ENCODE data around the gene NUAK1. TPM values are rescaled to one million over a fixed set of nuclear protein-coding genes. Genes with fewer than 3 reads are reported as not detected.

The NUAK1 gene
- total and polyA plus RNA-seq, 2 donors: 7.0 to 18.7 TPM

- H3K4me3 ChIP-seq (ENCODE audit: low read depth, low read length): no peak overlapping the region
- no peak overlapping the region for H3K27ac ChIP-seq (ENCODE audit: low read depth)
- 72% methylated on average over 4 of the region's 4 CpGs for WGBS
- H3K36me3 ChIP-seq (ENCODE audit: insufficient read depth): no peaks in the 10 kb centered on the region
- no peak for DNase-seq (ENCODE audit: extremely low spot score)
- H3K4me1 ChIP-seq (ENCODE audit: insufficient read depth): no peaks in the 10 kb centered on the region
Observed at GRCh38 chr12:106058256-106059182, 80.2 kb downstream of the NUAK1 start.

GRCh38 chr12:106054049-106054448, 84.7 kb downstream of the NUAK1 start:
- H3K36me3 ChIP-seq (ENCODE audit: insufficient read depth): no peaks in the 10 kb centered on the region
- H3K27ac ChIP-seq (ENCODE audit: low read depth): no peak overlapping the region
- no peaks in the 10 kb centered on the region for H3K4me1 ChIP-seq (ENCODE audit: insufficient read depth)
- no peak overlapping the region for H3K4me3 ChIP-seq (ENCODE audit: low read depth, low read length)
- no peak for DNase-seq (ENCODE audit: extremely low spot score)

GRCh38 chr12:106051853-106052531, 86.8 kb downstream of the NUAK1 start:
- no peak for DNase-seq (ENCODE audit: extremely low spot score)
- no peaks in the 10 kb centered on the region for H3K36me3 ChIP-seq (ENCODE audit: insufficient read depth)
- H3K4me1 ChIP-seq (ENCODE audit: insufficient read depth): no peaks in the 10 kb centered on the region
- 73% methylated on average over 6 of the region's 6 CpGs for WGBS
- H3K27ac ChIP-seq (ENCODE audit: low read depth): no peak overlapping the region
- no peak overlapping the region for H3K4me3 ChIP-seq (ENCODE audit: low read depth, low read length)

- WGBS: 93% methylated on average over 5 of the region's 5 CpGs
- H3K4me1 ChIP-seq (ENCODE audit: insufficient read depth): no peaks in the 10 kb centered on the region
- no peak overlapping the region for H3K4me3 ChIP-seq (ENCODE audit: low read depth, low read length)
- no peaks in the 10 kb centered on the region for H3K36me3 ChIP-seq (ENCODE audit: insufficient read depth)
- no peak overlapping the region for H3K27ac ChIP-seq (ENCODE audit: low read depth)
- DNase-seq (ENCODE audit: extremely low spot score): no peak
Observed at GRCh38 chr12:106049546-106049945, 89.2 kb downstream of the NUAK1 start.

- no peaks in the 10 kb centered on the region for H3K36me3 ChIP-seq (ENCODE audit: insufficient read depth)
- WGBS: 93% methylated on average over 9 of the region's 9 CpGs
- DNase-seq (ENCODE audit: extremely low spot score): no peak
- H3K4me3 ChIP-seq (ENCODE audit: low read depth, low read length): no peak overlapping the region
- H3K4me1 ChIP-seq (ENCODE audit: insufficient read depth): no peaks in the 10 kb centered on the region
- H3K27ac ChIP-seq (ENCODE audit: low read depth): no peak overlapping the region
Observed at GRCh38 chr12:106049105-106049504, 89.6 kb downstream of the NUAK1 start.

- no peaks in the 10 kb centered on the region for H3K4me1 ChIP-seq (ENCODE audit: insufficient read depth)
- WGBS: 83% methylated on average over 6 of the region's 6 CpGs
- H3K36me3 ChIP-seq (ENCODE audit: insufficient read depth): no peaks in the 10 kb centered on the region
- DNase-seq (ENCODE audit: extremely low spot score): no peak
- no peak overlapping the region for H3K27ac ChIP-seq (ENCODE audit: low read depth)
- no peak overlapping the region for H3K4me3 ChIP-seq (ENCODE audit: low read depth, low read length)
Observed at GRCh38 chr12:106048676-106049075, 90.1 kb downstream of the NUAK1 start.

- Histone ChIP-seq H3K4me1 (ENCODE audit: insufficient read depth) (no peaks in the 10 kb centered on the region), H3K36me3 (ENCODE audit: insufficient read depth) (no peaks in the 10 kb centered on the region), H3K27ac (ENCODE audit: low read depth) (no peak overlapping the region), H3K4me3 (ENCODE audit: low read depth, low read length) (no peak overlapping the region)
- 94% methylated on average over 1 of the region's 1 CpG for WGBS
- no peak for DNase-seq (ENCODE audit: extremely low spot score)
Observed at GRCh38 chr12:106048016-106048415, 90.7 kb downstream of the NUAK1 start.

GRCh38 chr12:106046947-106047346, 91.8 kb downstream of the NUAK1 start:
- H3K4me1 ChIP-seq (ENCODE audit: insufficient read depth): no peaks in the 10 kb centered on the region
- no peak overlapping the region for H3K27ac ChIP-seq (ENCODE audit: low read depth)
- DNase-seq (ENCODE audit: extremely low spot score): no peak
- no peak overlapping the region for H3K4me3 ChIP-seq (ENCODE audit: low read depth, low read length)
- H3K36me3 ChIP-seq (ENCODE audit: insufficient read depth): no peaks in the 10 kb centered on the region
- WGBS: 94% methylated on average over 2 of the region's 2 CpGs

GRCh38 chr12:106046301-106046846, 92.4 kb downstream of the NUAK1 start:
- 83% methylated on average over 4 of the region's 4 CpGs for WGBS
- DNase-seq (ENCODE audit: extremely low spot score): no peak
- no peaks in the 10 kb centered on the region for H3K36me3 ChIP-seq (ENCODE audit: insufficient read depth)
- no peak overlapping the region for H3K27ac ChIP-seq (ENCODE audit: low read depth)
- H3K4me3 ChIP-seq (ENCODE audit: low read depth, low read length): no peak overlapping the region
- no peaks in the 10 kb centered on the region for H3K4me1 ChIP-seq (ENCODE audit: insufficient read depth)

GRCh38 chr12:106045251-106045674, 93.5 kb downstream of the NUAK1 start:
- no peak overlapping the region for H3K27ac ChIP-seq (ENCODE audit: low read depth)
- DNase-seq (ENCODE audit: extremely low spot score): no peak
- no peaks in the 10 kb centered on the region for H3K36me3 ChIP-seq (ENCODE audit: insufficient read depth)
- no peak overlapping the region for H3K4me3 ChIP-seq (ENCODE audit: low read depth, low read length)
- H3K4me1 ChIP-seq (ENCODE audit: insufficient read depth): no peaks in the 10 kb centered on the region
- WGBS: 84% methylated on average over 4 of the region's 4 CpGs

GRCh38 chr12:106044773-106045172, 94.0 kb downstream of the NUAK1 start:
- no peak for DNase-seq (ENCODE audit: extremely low spot score)
- WGBS: 65% methylated on average over 2 of the region's 2 CpGs
- no peaks in the 10 kb centered on the region for H3K36me3 ChIP-seq (ENCODE audit: insufficient read depth)
- H3K27ac ChIP-seq (ENCODE audit: low read depth): no peak overlapping the region
- no peaks in the 10 kb centered on the region for H3K4me1 ChIP-seq (ENCODE audit: insufficient read depth)
- no peak overlapping the region for H3K4me3 ChIP-seq (ENCODE audit: low read depth, low read length)

GRCh38 chr12:106042037-106042436, 96.7 kb downstream of the NUAK1 start:
- WGBS: 52% methylated on average over 4 of the region's 4 CpGs
- no peak for DNase-seq (ENCODE audit: extremely low spot score)
- Histone ChIP-seq H3K27ac (ENCODE audit: low read depth) (no peak overlapping the region), H3K4me3 (ENCODE audit: low read depth, low read length) (no peak overlapping the region), H3K36me3 (ENCODE audit: insufficient read depth) (no peaks in the 10 kb centered on the region), H3K4me1 (ENCODE audit: insufficient read depth) (no peaks in the 10 kb centered on the region)

GRCh38 chr12:106040521-106040920, 98.2 kb downstream of the NUAK1 start:
- no peak overlapping the region for H3K27ac ChIP-seq (ENCODE audit: low read depth)
- H3K36me3 ChIP-seq (ENCODE audit: insufficient read depth): no peaks in the 10 kb centered on the region
- no peak overlapping the region for H3K4me3 ChIP-seq (ENCODE audit: low read depth, low read length)
- 95% methylated on average over 7 of the region's 7 CpGs for WGBS
- DNase-seq (ENCODE audit: extremely low spot score): no peak
- no peaks in the 10 kb centered on the region for H3K4me1 ChIP-seq (ENCODE audit: insufficient read depth)
